H1 (cell line): ENCODE data around the gene NOS1AP. TPM values are rescaled to one million over a fixed set of nuclear protein-coding genes. Genes with fewer than 3 reads are reported as not detected.

Source experiments
- CTCF ChIA-PET: fragments of 300-600 bp; sonication (Branson Sonifier 250); formaldehyde crosslinking; loops from one replicate; lab custom pipeline; 2021; ENCODE audit not compliant: partially characterized antibody; lab: Charles Lee
- POLR2A ChIA-PET: fragments of 300-600 bp; sonication (Branson Sonifier 250); formaldehyde crosslinking; loops from one replicate; lab custom pipeline; 2021; ENCODE audit warnings: inconsistent platforms; ENCODE audit not compliant: partially characterized antibody; lab: Charles Lee
- DNase-seq, 2 experiments: peaks; one replicate each; pipeline versions ENCODE4 v3.0.0 to v3.0.0-alpha.2; 2010 to 2022; ENCODE audit warnings: low spot score in 2 of 2, low read depth in 1 of 2, mixed read lengths in 1 of 2
- FAIRE-seq: peaks from 2 replicates; lab custom pipeline; 2011; peaks lifted over from hg19 to GRCh38; lab: Jason Lieb, UNC
- H2AFZ ChIP-seq: 2 replicates; pipeline ENCODE4 v1.8.1; 2012; ENCODE audit warnings: low read length, inconsistent platforms
- H2AK5ac ChIP-seq: 2 replicates; pipeline ENCODE4 v1.6.1; 2013; ENCODE audit warnings: low read depth, low read length
- H2BK120ac ChIP-seq: replicated peaks from 2 replicates; pipeline ENCODE3; 2013; ENCODE audit warnings: low read depth, low read length, inconsistent platforms
- H2BK12ac ChIP-seq: 2 replicates; pipeline ENCODE4 v1.6.1; 2013; ENCODE audit warnings: low read depth, low read length
- H2BK15ac ChIP-seq: 2 replicates; pipeline ENCODE4 v1.6.1; 2013; ENCODE audit warnings: low read length
- H2BK20ac ChIP-seq: 2 replicates; pipeline ENCODE4 v1.6.1; 2013; ENCODE audit warnings: low read length
- H2BK5ac ChIP-seq: 2 replicates; pipeline ENCODE4 v1.6.1; 2013; ENCODE audit warnings: low read depth, low read length
- H3K14ac ChIP-seq: 2 replicates; pipeline ENCODE4 v1.6.1; 2013; ENCODE audit warnings: inconsistent platforms; ENCODE audit not compliant: insufficient read length
- H3K18ac ChIP-seq: 2 replicates; pipeline ENCODE4 v1.6.1; 2013; ENCODE audit warnings: low read length; ENCODE audit errors: extremely low read depth
- H3K23ac ChIP-seq: 2 replicates; pipeline ENCODE4 v1.6.1; 2013; ENCODE audit warnings: inconsistent platforms; ENCODE audit not compliant: insufficient read length
- H3K23me2 ChIP-seq: 2 replicates; pipeline ENCODE4 v1.6.1; 2013; ENCODE audit warnings: low read depth, low read length
- H3K27ac ChIP-seq: 2 replicates; pipeline ENCODE4 v1.6.1; 2011; ENCODE audit warnings: low read depth, low read length, inconsistent platforms
- H3K27me3 ChIP-seq, 4 experiments: replicated peaks in 1 of 4; 1 replicate in 1 of 4; 2 replicates in 3 of 4; pipeline versions ENCODE4 v1.6.1 to v1.8.1; 2011 to 2013; ENCODE audit warnings: low read length in 3 of 4, mild to moderate bottlenecking in 3 of 4, inconsistent platforms in 2 of 4, mixed read lengths in 2 of 4, moderate library complexity in 1 of 4; ENCODE audit not compliant: control insufficient read depth in 3 of 4, insufficient read depth in 3 of 4; ENCODE audit errors: extremely low read depth in 1 of 4
- H3K36me3 ChIP-seq, 4 experiments: 2 replicates each; pipeline versions ENCODE4 v1.6.1 to v1.8.1; 2011 to 2013; ENCODE audit warnings: mild to moderate bottlenecking in 4 of 4, low read length in 3 of 4, moderate library complexity in 2 of 4, control low read depth in 1 of 4, inconsistent platforms in 1 of 4; ENCODE audit not compliant: insufficient read depth in 4 of 4, control insufficient read depth in 2 of 4
- H3K4ac ChIP-seq: replicated peaks from 2 replicates; pipeline ENCODE3; 2013; ENCODE audit warnings: low read length, low read depth, mixed read lengths, inconsistent platforms; ENCODE audit not compliant: insufficient read length
- H3K4me1 ChIP-seq, 4 experiments: replicated peaks in 1 of 4; 1 replicate in 1 of 4; 2 replicates in 3 of 4; pipeline versions ENCODE4 v1.6.1 to v1.8.1; 2011 to 2013; ENCODE audit warnings: low read length in 3 of 4, inconsistent platforms in 2 of 4, mixed read lengths in 1 of 4; ENCODE audit not compliant: insufficient read depth in 4 of 4, control insufficient read depth in 3 of 4
- H3K4me2 ChIP-seq, 2 experiments: 2 replicates each; pipeline versions ENCODE4 v1.6.1 to v1.8.1; 2011 to 2013; ENCODE audit warnings: low read depth in 2 of 2, low read length in 2 of 2, control low read depth in 1 of 2, inconsistent platforms in 1 of 2, mild to moderate bottlenecking in 1 of 2; ENCODE audit not compliant: insufficient read depth in 1 of 2
- H3K4me3 ChIP-seq, 4 experiments: fragments of 200-600, 300-600 bp in 1 of 4; sonication (generic), shearing (Covaris generic), sonication (Bioruptor Twin) in 1 of 4; 2 replicates each; pipeline versions ENCODE4 v1.5.1 to v1.8.1; 2011 to 2016; ENCODE audit warnings: low read length in 4 of 4, low read depth in 3 of 4, control low read depth in 2 of 4, inconsistent platforms in 2 of 4, mild to moderate bottlenecking in 2 of 4, mixed read lengths in 1 of 4, moderate library complexity in 1 of 4; ENCODE audit not compliant: insufficient read depth in 2 of 4; ENCODE audit errors: extremely low read depth in 1 of 4
- H3K56ac ChIP-seq: replicated peaks from 2 replicates; pipeline ENCODE3; 2013; ENCODE audit warnings: low read depth, mild to moderate bottlenecking, mixed read lengths, low read length, inconsistent platforms; ENCODE audit not compliant: insufficient read length
- H3K79me1 ChIP-seq: 2 replicates; pipeline ENCODE4 v1.6.1; 2013; ENCODE audit warnings: low read depth, low read length, control low read depth
- H3K79me2 ChIP-seq, 2 experiments: 2 replicates each; pipeline versions ENCODE4 v1.6.1 to v1.8.1; 2012 to 2013; ENCODE audit warnings: low read length in 2 of 2, mild to moderate bottlenecking in 2 of 2, inconsistent platforms in 1 of 2; ENCODE audit not compliant: insufficient read depth in 2 of 2, control insufficient read depth in 1 of 2
- H3K9ac ChIP-seq, 4 experiments: replicated peaks in 1 of 4; 1 replicate in 1 of 4; 2 replicates in 3 of 4; pipeline versions ENCODE4 v1.6.1 to v1.8.1; 2011 to 2013; ENCODE audit warnings: low read depth in 3 of 4, low read length in 3 of 4, control low read depth in 2 of 4, mild to moderate bottlenecking in 2 of 4, moderate library complexity in 2 of 4, inconsistent platforms in 1 of 4; ENCODE audit errors: extremely low read depth in 1 of 4
- H3K9me3 ChIP-seq, 2 experiments: 2 replicates each; pipeline versions ENCODE4 v1.6.1 to v1.8.1; 2012 to 2013; ENCODE audit warnings: mild to moderate bottlenecking in 2 of 2, moderate library complexity in 2 of 2, control low read depth in 1 of 2, inconsistent platforms in 1 of 2, low read depth in 1 of 2, low read length in 1 of 2, mixed read lengths in 1 of 2; ENCODE audit not compliant: insufficient read depth in 2 of 2
- H4K20me1 ChIP-seq, 2 experiments: replicated peaks in 1 of 2; 2 replicates each; pipeline versions ENCODE3 to v1.8.1; 2011 to 2013; ENCODE audit warnings: inconsistent platforms in 2 of 2, low read length in 2 of 2, mild to moderate bottlenecking in 1 of 2; ENCODE audit not compliant: insufficient read depth in 2 of 2, control insufficient read depth in 1 of 2
- H4K5ac ChIP-seq: 2 replicates; pipeline ENCODE4 v1.6.1; 2013; ENCODE audit warnings: low read length, low read depth, mixed read lengths, inconsistent platforms; ENCODE audit not compliant: insufficient read length
- H4K8ac ChIP-seq: 2 replicates; pipeline ENCODE4 v1.8.0; 2013; ENCODE audit warnings: mild to moderate bottlenecking, moderate library complexity, low read length, inconsistent platforms; ENCODE audit not compliant: insufficient read depth; ENCODE audit errors: extremely low read depth
- H4K91ac ChIP-seq: replicated peaks from 2 replicates; pipeline ENCODE3; 2013; ENCODE audit warnings: low read length, mixed read lengths, inconsistent platforms; ENCODE audit not compliant: insufficient read length
- PHF8 ChIP-seq: fragments of 200-600 bp; sonication (generic); conservative IDR thresholded peaks from 2 replicates; pipeline ENCODE4 v1.7.1; 2012; ENCODE audit warnings: low read depth, mild to moderate bottlenecking, inconsistent platforms, low read length, moderate library complexity
- RXRA ChIP-seq: IDR thresholded peaks from 2 replicates; pipeline ENCODE4 v1.6.1; 2011; ENCODE audit warnings: low read depth, mild to moderate bottlenecking, low read length, moderate library complexity; ENCODE audit not compliant: insufficient read depth
- TAF7 ChIP-seq: optimal IDR thresholded peaks from 2 replicates; pipeline ENCODE3; 2011; ENCODE audit warnings: low read depth, mild to moderate bottlenecking, inconsistent platforms, low read length, moderate library complexity, borderline replicate concordance
- ZNF274 ChIP-seq: IDR thresholded peaks from 2 replicates; pipeline ENCODE4 v1.7.0; 2012; ENCODE audit warnings: low read length, borderline replicate concordance; ENCODE audit errors: extremely low read depth
- WGBS, 2 experiments: shearing (Covaris generic) in 1 of 2; methylation state at CpG; one replicate each; pipeline versions ENCODE4 v1.1.6 to v1.1.7; 2013 to 2015; ENCODE audit warnings: low lambda C conversion rate in 2 of 2, mixed read lengths in 2 of 2, inconsistent platforms in 1 of 2, low coverage in 1 of 2, missing lambda C conversion rate in 1 of 2; ENCODE audit not compliant: insufficient replicate concordance in 2 of 2, insufficient coverage in 1 of 2, insufficient read length in 1 of 2; ENCODE audit errors: extremely low coverage in 1 of 2, missing lambda C conversion rate in 1 of 2; 5-methylcytosine and 5-hydroxymethylcytosine counted together
- polyA plus RNA-seq, 7 experiments: library from polyadenylated mRNA; depleted of rRNA in 3 of 7; stranded (reverse) in 5 of 7; unstranded in 2 of 7; fragments of >200 nt in 5 of 7; fragments of 200-250 nt in 2 of 7; gene quantifications; 1 replicate in 5 of 7; 2 replicates in 1 of 7; 4 replicates in 1 of 7; pipeline versions ENCODE4 v1.2.1 to v1.2.3, GENCODE V29; 2011 to 2013; ENCODE audit warnings: missing spikeins in 2 of 7, mixed read lengths in 2 of 7
- total RNA-seq: library from RNA; stranded (reverse); fragmentation: NEBNext Ultra II Directional; extraction: Animal tissue kit (Norgen Biotek cat#: 25700); gene quantifications from 2 replicates; pipeline ENCODE4 v1.2.1, GENCODE V29; 2021

Gene NOS1AP
- total and polyA plus RNA-seq, 2 of the 8 experiments (the other 6 are each of a cell fraction or from before 2014, with no cell fraction given) = 2.4 to 12.1 TPM

- H2BK12ac ChIP-seq = no peak overlapping the region
- H2AFZ ChIP-seq = no peak overlapping the region
- no peak overlapping the region for H2BK20ac ChIP-seq
- no peak overlapping the region for H3K4me3 ChIP-seq
- no peak overlapping the region for H2BK120ac ChIP-seq
- no peak overlapping the region for H3K27ac ChIP-seq
- DNase-seq (no peak), FAIRE-seq (no peak)
- no peak overlapping the region for H4K91ac ChIP-seq
- H3K23ac ChIP-seq = no peak overlapping the region
- no peak overlapping the region for H2AK5ac ChIP-seq
- no peaks in the 10 kb centered on the region for H3K27me3 ChIP-seq
- H4K8ac ChIP-seq = no peak overlapping the region
- H3K9me3 ChIP-seq = peaks cover 0 to 3% of the 10 kb centered on the region in 2 experiments; a peak in 1 of 4 replicates
- 78% methylated on average over 1 of the region's 1 CpG; no CpG with 5 or more reads in 1 of the 2 experiments for WGBS, 2 experiments
- H3K23me2 ChIP-seq = no peaks in the 10 kb centered on the region
- no peak overlapping the region for H3K18ac ChIP-seq
- H3K4ac ChIP-seq = no peak overlapping the region
- H3K4me2 ChIP-seq = no peak overlapping the region
- no peaks in the 10 kb centered on the region for H4K20me1 ChIP-seq
- H3K79me2 ChIP-seq = peaks cover 0 to 13% of the 10 kb centered on the region in 2 experiments; a peak in 1 of 4 replicates
- H3K56ac ChIP-seq = no peak overlapping the region
- H4K5ac ChIP-seq = no peak overlapping the region
- ChIA-PET POLR2A (no interaction called here), CTCF (interaction anchor here (1.5 kb wide), 1 partner anchor 54 kb away, joined by 4 read pairs; no protein-coding TSS in a partner anchor)
- H3K9ac ChIP-seq = peak overlapping the region in 1 of 4 experiments; percentile 34; a peak in 1 of 7 replicates
- H3K79me1 ChIP-seq = no peaks in the 10 kb centered on the region
- no peak overlapping the region for H3K14ac ChIP-seq
- no peak overlapping the region for H2BK15ac ChIP-seq
- H3K36me3 ChIP-seq = no peaks in the 10 kb centered on the region
- H3K4me1 ChIP-seq = peaks cover 0 to 5% (median 2%) of the 10 kb centered on the region in 4 experiments; a peak in 1 of 7 replicates
- no peak overlapping the region for H2BK5ac ChIP-seq
- TF ChIP-seq ZNF274 (no peak), TAF7 (no peak), PHF8 (no peak), RXRA (no peak)
- TF ChIP-seq, all 59 proteins: peak for 0
Measured at GRCh38 chr1:162187687-162188276, 118.3 kb downstream of the NOS1AP start.
